Stimulated activated CD8-positive, alpha-beta memory T cell treated with anti-CD3 and anti-CD28 coated beads, Interleukin-7, amount 100 ng/mL, for 24 hours (primary cell): ENCODE results near the gene CACNA1I.

Source experiments
- DNase-seq: peaks from one replicate; pipeline ENCODE4 v3.0.0-alpha.2; 2020; ENCODE audit warnings: low read depth

CACNA1I gene

GRCh38 chr22:39598017-39598965, 27.7 kb downstream of the CACNA1I start:
- DNase-seq: peak; percentile 49

DNA sequence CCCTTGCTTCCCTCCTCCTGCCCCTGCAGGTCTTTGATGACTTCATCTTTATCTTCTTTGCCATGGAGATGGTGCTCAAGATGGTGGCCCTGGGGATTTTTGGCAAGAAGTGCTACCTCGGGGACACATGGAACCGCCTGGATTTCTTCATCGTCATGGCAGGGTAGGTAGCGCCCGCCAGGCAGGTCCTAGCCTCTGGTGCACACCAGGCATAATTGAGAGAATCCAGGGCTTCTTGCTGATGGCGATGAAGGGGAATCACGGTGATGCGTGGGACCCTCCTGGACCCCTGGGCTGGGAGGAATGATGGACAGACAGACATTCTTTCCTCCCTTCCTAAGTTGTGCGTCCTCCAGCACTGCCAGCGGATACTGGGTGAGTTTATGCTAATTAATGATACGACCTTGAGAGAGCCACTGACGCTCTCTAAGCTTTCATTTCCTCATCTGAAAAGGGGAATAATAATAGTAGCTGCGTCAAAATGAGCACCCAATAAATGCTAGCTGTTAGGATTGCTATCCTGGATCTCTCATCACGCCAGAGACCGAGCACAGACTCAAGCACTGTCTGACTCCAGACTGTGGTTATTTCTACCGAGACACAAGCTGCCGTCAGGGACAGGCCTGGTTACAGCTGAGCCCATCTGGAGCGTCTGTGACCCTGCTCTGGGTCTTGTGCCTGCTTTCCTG, 30.1 kb downstream of the CACNA1I start:
- DNase-seq: no peak

- DNase-seq: no peak
Observed at GRCh38 chr22:39601180-39601535, 30.6 kb downstream of the CACNA1I start.

- DNase-seq: no peak
Observed at GRCh38 chr22:39603345-39603744, 32.8 kb downstream of the CACNA1I start.

DNA sequence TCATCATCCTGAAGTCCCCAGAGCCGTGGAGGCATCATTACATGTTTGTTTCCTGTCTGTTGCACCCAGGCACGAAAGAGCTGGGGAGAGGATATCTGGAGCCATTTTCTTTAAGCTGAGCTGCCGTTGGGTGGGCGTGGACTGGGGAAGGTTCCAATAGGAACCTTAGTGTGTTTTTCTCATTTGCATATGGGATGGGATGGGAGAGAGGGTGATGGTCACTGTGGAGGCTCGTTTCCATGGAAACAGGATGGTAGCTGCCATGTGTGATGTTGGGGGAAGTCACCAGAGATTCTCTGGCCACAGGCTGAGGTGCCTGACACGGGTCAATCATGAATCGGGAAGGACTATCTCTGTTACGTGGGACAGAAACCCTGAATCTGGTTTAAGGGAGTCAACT, 39.7 kb downstream of the CACNA1I start:
- DNase-seq: no peak

DNA sequence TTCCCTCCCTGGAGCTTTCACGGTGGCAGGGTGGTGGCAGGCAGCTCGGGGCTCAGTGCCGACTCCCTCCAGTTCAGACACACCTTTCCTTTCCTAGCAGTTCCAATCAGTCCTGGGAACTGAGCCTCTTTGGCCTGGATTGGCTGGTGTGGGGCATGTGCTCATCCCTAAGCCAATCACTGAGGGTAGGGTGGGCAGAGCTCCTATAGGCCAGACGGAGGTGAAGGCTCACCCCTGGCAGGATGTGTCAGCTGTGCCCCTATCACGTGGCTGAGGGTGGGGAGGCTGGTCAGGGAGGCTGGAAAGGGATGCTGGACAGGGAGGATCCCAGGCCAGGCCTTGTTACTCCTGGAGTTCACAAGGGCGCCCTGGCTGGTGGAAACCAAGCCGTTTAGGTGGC, 40.2 kb downstream of the CACNA1I start:
- no peak for DNase-seq

DNA sequence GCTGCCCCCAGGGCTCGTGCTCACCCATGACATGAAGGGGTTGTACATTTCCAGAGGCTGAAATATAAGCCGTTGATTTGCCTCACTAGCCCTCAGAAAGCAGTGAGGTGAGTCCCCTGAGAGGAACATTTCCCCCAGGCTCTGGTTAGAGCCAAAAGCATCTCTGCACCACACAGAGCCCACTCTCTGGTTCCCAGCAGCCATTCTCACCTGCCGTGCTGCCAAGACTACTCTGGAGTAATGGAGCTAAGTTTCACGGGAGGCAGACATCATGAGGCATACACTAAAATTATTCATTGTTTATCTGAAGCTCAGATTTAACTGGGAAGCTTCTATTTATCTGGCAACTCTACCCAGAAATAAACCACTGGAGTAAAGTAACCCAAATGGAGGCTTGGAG, 40.8 kb downstream of the CACNA1I start:
- DNase-seq: no peak

DNA sequence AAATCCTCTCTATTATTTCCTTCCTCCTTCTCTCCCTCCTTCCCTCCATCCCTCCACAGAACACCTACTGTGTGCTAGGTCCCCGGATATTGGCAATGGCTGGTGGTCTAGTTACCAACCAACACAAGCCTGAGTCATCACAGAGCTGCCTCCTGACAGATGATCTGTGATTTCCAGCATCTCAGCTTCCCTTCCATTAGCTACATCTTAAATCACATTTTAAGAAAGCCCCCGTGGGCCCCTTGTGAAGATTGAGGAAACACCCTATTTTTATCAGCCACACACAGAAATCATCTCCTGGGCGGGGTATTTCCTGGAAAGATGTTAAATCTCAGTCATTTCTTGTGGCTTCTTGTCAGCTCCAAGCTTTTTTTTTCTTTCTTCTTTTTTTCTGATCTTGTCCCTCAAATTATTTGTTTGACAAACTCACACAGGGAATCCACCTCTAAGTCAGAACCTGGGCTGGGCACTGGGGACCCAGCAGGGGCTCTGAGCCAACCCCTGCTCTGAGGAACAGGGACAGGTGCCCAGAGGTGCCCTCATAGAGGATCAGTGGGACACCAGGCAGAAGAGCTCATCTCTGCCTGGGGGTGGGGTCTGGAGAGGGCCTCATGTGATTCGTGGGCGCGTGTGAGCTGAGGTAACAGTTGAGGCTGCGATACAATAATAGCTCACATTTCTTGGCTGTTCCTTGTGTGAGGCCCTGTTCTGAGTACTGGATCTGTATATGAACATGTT, 42.4 kb downstream of the CACNA1I start:
- no peak for DNase-seq

DNA sequence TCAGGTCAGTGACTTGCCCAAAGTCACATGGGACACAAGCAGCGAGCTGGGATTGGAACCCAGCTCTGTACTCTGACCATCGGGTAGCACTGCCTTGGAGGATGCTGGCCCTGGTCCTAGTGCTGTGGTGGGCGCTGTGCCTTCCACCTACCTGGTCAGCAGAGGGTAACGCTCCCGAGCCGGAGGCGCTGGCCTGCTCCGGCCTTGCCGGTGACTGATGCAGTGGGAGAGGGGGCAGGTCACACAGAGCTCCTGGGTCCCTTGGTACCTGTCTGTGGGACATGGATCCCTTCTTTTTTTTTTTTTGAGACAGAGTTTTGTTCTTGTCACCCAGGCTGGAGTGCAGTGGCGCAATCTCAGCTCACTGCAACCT, 43.0 kb downstream of the CACNA1I start:
- DNase-seq: no peak

DNA sequence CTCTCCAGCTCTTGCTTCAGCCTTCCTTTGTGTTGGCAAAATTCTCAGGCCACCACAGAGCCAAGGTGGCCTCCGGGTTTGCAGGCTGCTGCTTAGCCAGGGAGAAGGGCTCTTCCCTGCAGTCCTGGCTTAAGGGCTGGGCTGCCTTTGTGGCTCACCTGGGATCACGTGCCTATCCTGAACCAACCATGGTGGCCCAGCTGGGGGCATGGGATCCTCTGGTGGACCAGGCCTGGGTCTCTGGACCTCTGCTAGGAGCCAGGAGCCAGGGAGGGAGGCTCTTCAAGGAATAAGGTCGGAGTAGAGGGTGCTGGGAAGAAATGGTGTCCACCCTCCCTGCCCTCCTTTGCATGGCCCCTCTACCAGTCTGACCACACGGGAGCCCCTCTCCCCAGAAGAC, 43.9 kb downstream of the CACNA1I start:
- no peak for DNase-seq

GRCh38 chr22:39616051-39616450, 45.5 kb downstream of the CACNA1I start:
- DNase-seq: no peak

DNA sequence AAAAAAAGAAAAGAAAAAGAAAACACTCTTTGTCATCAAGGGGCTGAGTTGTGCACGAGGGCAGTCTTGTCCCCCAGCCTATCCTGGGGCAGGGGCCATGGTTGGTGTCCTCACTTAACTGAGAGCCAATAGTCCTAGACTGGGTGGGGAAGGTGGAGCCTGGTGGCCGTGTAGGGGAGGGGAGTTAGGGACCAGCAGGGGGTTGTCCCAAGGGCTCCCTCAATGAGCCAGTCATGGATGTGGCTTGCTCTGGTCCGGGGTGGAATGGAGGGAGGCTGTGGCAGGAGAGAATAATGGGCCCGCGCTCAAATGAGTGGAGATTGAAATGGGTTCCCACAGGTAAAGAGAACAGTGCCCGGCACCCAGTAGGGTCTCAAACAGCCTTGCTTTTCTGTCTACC, 46.2 kb downstream of the CACNA1I start:
- DNase-seq: no peak

DNA sequence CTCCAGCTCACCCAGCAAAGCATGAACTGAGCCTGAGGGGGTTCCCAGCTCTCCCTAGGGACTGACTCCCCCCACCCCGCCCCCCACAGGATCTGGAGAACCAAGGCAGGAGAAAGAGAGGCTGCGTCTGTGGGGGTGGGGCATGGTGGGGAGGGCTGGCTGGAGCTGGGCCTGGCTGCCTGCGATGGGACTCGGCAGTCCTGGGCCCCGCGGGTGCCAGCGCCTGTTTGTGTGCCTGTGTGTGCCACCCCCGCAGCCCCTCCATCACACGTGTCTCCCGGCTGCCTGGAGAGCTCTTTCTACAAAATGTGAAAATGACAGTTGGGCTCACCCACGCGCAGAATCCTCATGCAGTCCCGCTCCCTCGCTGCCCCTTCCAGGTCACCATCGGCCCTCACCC, 46.8 kb downstream of the CACNA1I start:
- no peak for DNase-seq

DNA sequence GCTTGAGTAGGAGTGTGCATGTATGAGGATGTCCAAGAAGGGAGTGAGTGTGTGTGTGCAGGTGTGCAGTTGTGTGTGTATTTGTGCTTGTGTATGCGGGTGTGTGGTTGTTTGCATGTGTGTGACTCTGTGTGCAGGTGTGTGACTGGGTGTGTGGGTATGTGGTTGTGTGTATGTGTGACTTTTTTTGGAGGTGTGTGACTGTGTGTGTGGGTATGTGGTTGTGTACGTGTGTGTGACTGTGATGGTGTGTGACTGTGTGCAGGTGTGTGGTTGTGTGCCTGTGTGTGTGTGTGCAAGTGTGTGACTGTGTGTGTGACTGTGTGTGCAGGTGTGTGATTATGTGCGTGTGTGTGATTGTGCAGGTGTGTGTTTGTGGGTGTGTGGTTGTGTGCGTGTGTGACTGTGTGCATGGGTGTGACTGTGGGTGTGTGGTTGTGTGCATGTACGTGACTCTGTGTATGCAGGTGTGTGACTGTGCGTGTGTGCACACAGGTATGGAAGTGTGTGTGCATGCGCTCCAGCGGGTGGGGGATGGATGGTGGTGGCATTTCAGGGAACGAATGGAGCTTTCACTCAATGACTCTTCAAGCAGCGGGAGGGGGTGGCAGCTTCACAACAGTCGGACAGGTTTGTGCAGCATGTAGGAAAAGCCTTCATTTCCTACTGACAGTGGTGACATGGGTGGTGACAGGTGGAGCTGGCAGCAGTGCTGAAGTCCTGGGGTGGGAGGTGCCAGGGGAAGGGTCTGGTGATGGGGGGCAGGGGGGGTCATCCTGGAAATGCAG, 47.6 kb downstream of the CACNA1I start:
- DNase-seq: no peak

DNA sequence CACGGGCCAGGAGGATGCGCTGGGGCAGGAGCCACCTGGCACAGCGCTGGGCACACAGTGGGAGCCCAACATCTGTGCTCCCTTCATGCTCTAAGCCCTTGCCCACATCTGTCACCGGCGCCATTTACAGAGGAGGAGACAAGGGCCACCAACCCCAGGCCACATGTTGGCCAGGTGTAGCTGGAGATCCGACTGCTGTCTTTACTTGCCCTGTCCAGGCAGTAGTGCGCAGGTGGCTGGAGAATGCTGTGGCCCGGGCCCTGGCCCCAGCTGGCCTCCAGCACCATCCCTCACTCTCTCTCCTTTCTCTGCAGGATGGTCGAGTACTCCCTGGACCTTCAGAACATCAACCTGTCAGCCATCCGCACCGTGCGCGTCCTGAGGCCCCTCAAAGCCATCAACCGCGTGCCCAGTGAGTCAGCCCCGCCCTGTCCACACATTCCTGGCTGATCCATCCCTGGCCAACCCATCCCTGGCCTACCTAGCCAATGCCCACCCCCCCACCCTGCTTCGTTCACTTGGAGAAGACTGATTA, 48.5 kb downstream of the CACNA1I start:
- no peak for DNase-seq

DNA sequence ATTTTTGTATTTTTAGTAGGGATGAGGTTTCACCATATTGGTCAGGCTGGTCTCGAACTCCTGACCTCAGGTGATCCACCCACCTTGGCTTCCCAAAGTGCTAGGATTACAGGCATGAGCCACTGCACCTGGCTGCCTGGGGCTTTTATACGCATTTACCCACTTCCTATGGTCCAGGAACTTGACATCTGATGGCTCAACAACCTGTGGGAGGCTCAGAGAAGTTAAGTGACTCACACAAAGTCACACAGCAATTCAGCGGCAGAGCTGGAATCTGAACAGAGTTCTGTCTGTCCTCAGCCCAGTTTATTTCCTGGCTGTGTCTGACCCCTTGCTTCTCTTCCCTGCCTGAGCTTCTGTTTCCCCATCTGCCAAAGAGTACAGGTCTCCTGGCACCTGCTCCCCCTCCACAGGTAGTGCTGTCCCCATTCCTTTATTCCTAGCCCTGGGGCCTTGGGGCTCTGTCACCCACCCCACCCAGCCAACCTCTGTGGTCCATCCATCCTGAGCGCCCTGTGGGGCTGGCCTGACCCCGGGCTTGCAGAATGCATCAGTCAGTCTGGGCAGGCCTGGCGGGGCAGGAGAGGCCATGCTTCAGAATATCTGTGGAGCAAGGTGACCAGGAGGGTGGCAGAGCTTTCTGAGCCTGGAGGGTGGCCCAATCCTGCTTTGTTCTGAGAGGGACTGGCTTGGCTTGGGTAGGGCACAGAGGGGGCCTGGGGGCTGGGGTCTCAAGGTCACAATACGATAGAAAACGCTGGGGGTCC, 50.6 kb downstream of the CACNA1I start:
- DNase-seq: no peak

- DNase-seq: no peak
Observed at GRCh38 chr22:39621826-39622225, 51.3 kb downstream of the CACNA1I start.

DNA sequence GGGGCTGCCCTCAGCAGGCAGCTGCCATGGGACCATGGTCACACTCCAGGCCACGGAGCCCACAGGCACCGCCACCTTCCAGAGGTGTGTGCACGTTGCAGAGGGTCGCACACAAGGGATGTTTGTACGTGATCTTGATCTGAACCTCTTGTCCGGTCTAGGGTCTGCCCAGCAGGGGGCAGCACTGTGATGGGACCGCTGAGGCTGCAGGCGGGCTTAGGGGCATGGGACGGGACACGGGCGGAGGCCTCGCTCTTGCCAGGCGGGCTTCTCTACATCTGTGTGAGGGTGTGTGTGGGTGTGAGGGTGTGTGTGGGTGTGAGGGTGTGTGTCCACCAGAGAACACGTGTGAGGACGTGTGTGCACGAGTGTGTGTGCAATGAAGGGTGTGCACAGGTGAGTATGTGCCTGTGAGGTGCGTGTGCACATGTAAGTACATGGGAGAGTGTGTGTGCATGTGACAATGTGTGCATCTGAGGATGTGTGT, 52.4 kb downstream of the CACNA1I start:
- DNase-seq: peak; percentile 37

GRCh38 chr22:39623603-39624500, 53.3 kb downstream of the CACNA1I start:
- no peak for DNase-seq

- DNase-seq: no peak
Observed at GRCh38 chr22:39624501-39624821, 53.9 kb downstream of the CACNA1I start.
